Kidney epithelial cell (primary cell): ENCODE results near the gene SPTB. TPM values are rescaled to one million over a fixed set of nuclear protein-coding genes. Genes with fewer than 3 reads are reported as not detected.

ENCODE experiments used
- DNase-seq: peaks from one replicate; pipeline ENCODE4 v3.0.0-alpha.2; 2010; ENCODE audit warnings: low read depth
- H3K27me3 ChIP-seq: 2 replicates; pipeline ENCODE4 v1.6.0; 2011; ENCODE audit warnings: low read length; ENCODE audit not compliant: control insufficient read depth, insufficient read depth
- H3K36me3 ChIP-seq: 2 replicates; pipeline ENCODE4 v1.5.1; 2011; ENCODE audit warnings: low read length; ENCODE audit not compliant: control insufficient read depth, insufficient read depth
- H3K4me3 ChIP-seq: 2 replicates; pipeline ENCODE4 v1.5.1; 2011; ENCODE audit warnings: low read depth, mild to moderate bottlenecking, control low read depth, low read length
- CTCF ChIP-seq: IDR thresholded peaks from 2 replicates; pipeline ENCODE4 v1.5.1; 2011; ENCODE audit warnings: mild to moderate bottlenecking, moderate library complexity, low read length, control low read depth, inconsistent platforms; ENCODE audit not compliant: insufficient read depth, poor library complexity, severe bottlenecking
- total RNA-seq: library from RNA; depleted of rRNA; stranded (reverse); fragments of >200 nt; gene quantifications from 2 replicates; pipeline ENCODE4 v1.2.3, GENCODE V29; 2015

The SPTB gene
- total RNA-seq, 1 donor from 2014 or later = 0.54 TPM

- Histone ChIP-seq H3K36me3 (no peaks in the 10 kb centered on the region), H3K4me3 (no peak overlapping the region), H3K27me3 (peaks cover 2% of the 10 kb centered on the region)
- no peak for DNase-seq
- no peak for TF ChIP-seq CTCF
These were observed 111.2 kb downstream of the SPTB start for GRCh38 chr14:64768401-64769095.

GRCh38 chr14:64767215-64767964 lies 112.3 kb downstream of the SPTB start:
- peaks cover 2% of the 10 kb centered on the region for H3K27me3 ChIP-seq
- H3K36me3 ChIP-seq = no peaks in the 10 kb centered on the region
- TF ChIP-seq CTCF = no peak
- no peak for DNase-seq
- H3K4me3 ChIP-seq = no peak overlapping the region

- TF ChIP-seq CTCF = no peak
- H3K4me3 ChIP-seq = no peak overlapping the region
- no peak for DNase-seq
- no peaks in the 10 kb centered on the region for H3K36me3 ChIP-seq
- peaks cover 2% of the 10 kb centered on the region for H3K27me3 ChIP-seq
These were observed 113.1 kb downstream of the SPTB start for GRCh38 chr14:64766430-64767151.

GRCh38 chr14:64765740-64766302 lies 113.9 kb downstream of the SPTB start:
- no peak for DNase-seq
- no peak overlapping the region for H3K4me3 ChIP-seq
- H3K27me3 ChIP-seq = peaks cover 2% of the 10 kb centered on the region
- TF ChIP-seq CTCF = no peak
- H3K36me3 ChIP-seq = no peaks in the 10 kb centered on the region

GRCh38 chr14:64764641-64765520 lies 114.8 kb downstream of the SPTB start:
- peak; percentile 97 for TF ChIP-seq CTCF
- Histone ChIP-seq H3K27me3 (peaks cover 2% of the 10 kb centered on the region), H3K4me3 (peak overlapping the region; percentile 14)

More at GRCh38 chr14:64764641-64765520, 114.8 kb downstream of the SPTB start:
- H3K36me3 ChIP-seq = no peaks in the 10 kb centered on the region
- DNase-seq = no peak
